DOHH2 (cell line): Measurements from ENCODE around the gene GATA2.

Experiments used
- CTCF ChIP-seq: fragments of 200-600 bp; sonication (generic); IDR thresholded peaks from one replicate; pipeline ENCODE4 v1.5.1; 2014; ENCODE audit warnings: antibody characterized with exemption, mild to moderate bottlenecking, low read depth, low read length; ENCODE audit not compliant: poor library complexity, severe bottlenecking
- EZH2phosphoT487 ChIP-seq: fragments of 200-600 bp; sonication (generic); IDR thresholded peaks from 2 replicates; pipeline ENCODE4 v1.6.1; 2017; ENCODE audit warnings: borderline replicate concordance, mild to moderate bottlenecking, antibody characterized with exemption, low read length, moderate library complexity, mixed read lengths

- TF ChIP-seq CTCF = no peak
- no peak for TF ChIP-seq EZH2phosphoT487
Measured at GRCh38 chr3:128502712-128503111, 9.7 kb upstream of the GATA2 start.
